Jurkat, Clone E6-1 (cell line): Measurements from ENCODE around the gene BTBD17.

Experiments used
- DNase-seq: peaks from one replicate; pipeline ENCODE4 v3.0.0-alpha.2; 2011; ENCODE audit warnings: low read depth, low spot score
- H3K4me3 ChIP-seq: 2 replicates; pipeline ENCODE4 v1.5.1; 2011; ENCODE audit warnings: mild to moderate bottlenecking, low read length, control low read depth, moderate library complexity

The BTBD17 gene

DNA sequence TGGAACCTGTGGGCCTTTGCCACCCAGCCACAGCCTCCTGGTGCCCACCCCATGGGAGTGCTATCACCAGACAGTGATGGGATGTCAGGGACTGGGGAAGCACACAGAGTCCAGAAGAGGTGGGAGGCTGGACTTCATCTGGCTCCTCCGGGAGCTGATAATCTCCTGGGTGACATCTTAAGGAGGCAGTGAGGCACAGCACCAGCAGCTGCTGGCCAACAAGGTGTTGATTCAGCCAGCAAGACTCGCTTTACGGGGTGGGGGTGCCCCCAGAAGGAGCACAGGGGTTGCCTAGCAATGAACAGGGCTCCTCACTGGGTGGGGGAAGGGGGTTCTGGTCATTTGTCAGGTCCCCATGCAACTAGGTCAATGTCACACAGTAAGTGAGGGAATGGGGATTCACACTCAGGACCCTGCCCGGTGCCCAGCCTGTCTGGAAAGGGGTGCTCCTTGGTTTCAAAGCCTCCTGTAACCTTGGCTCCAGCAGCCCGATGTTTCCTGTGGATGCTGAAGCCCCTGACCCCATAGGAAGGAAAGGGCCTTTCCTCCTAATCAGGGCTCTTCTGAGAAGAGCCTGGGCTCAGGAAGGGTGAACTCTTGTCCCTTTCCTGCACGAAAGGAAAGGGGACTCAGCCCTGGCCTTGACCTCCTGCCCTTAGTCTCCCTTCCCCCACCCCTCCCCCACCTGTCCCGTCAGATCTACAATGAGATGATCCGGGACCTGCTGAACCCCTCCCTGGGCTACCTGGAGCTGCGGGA lies 18.0 kb downstream of the BTBD17 start:
- no peak for DNase-seq
- H3K4me3 ChIP-seq, result no peak overlapping the region

DNA sequence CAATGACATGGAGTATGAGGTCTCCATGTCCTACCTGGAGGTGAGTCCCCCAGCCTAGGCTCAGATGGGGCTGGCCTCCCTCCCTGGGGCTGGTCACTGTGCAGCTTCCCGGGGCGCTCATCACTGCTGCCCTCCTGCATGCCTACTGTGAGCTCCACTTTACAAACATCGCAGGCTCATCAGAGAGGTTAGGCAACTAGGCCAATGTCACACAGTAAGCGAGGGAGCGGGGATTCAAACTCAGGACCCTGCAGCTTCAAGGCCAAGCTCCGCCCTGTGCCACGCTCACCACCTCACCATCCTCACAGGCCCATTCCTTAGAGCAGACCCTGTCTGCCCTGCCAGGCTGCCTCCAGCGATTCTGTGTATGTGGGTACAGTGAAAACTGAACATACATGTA lies 18.5 kb downstream of the BTBD17 start:
- no peak for DNase-seq
- no peak overlapping the region for H3K4me3 ChIP-seq

DNA sequence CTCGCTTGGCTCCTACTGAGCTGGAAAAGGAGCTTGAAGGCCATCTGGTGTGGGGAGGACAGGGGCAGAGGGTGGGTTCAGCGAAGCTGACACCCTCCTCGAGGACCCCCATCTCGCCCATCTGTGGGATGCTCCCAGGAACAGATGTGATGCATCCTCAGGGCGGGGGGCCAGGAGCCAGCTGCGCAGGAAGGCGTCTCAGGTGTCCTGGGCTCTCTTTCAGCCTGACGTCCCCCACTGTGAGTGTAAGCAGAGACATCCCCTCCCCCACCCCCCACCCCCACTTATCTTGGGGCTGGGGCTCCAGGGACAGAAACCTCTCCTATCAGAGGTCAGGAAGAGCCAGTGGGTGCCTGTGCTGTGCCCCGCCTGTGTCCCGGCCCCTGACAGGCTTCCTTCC lies 19.4 kb downstream of the BTBD17 start:
- no peak overlapping the region for H3K4me3 ChIP-seq
- DNase-seq, result no peak

GRCh38 chr17:74340470-74341023 lies 21.1 kb downstream of the BTBD17 start:
- H3K4me3 ChIP-seq, result no peak overlapping the region
- no peak for DNase-seq

DNA sequence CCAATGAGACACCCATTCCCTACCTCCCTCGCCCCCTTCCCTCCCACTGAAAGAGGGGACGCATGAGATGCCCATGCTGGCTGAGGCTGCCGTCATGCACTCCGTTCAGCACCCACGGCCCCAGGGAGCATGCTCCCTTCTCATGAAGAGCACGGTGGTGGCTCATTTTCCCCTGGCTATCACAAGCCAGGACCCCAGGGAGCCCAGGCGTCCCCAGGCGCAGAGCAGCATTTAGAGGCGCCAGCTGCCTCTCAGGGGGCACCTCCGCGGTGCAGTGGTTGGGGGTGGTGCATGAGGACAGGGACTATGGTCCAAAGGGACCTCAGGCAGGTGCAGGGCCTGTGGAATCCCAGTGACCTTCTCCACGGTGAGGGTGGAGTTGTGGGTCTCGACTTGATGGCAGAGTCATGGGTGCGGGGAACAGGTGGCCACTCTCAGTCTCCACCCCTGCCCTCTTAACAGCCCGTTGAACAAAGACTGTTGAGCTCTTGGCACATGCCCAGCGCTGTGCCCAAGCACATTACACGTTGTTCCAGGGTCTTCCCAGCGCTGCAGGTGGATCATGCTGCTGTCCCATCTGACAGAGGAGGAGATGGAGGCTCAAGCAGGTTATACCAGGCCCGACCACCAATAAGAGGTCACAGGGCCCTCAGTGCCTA lies 22.0 kb downstream of the BTBD17 start:
- no peak overlapping the region for H3K4me3 ChIP-seq
- no peak for DNase-seq

DNA sequence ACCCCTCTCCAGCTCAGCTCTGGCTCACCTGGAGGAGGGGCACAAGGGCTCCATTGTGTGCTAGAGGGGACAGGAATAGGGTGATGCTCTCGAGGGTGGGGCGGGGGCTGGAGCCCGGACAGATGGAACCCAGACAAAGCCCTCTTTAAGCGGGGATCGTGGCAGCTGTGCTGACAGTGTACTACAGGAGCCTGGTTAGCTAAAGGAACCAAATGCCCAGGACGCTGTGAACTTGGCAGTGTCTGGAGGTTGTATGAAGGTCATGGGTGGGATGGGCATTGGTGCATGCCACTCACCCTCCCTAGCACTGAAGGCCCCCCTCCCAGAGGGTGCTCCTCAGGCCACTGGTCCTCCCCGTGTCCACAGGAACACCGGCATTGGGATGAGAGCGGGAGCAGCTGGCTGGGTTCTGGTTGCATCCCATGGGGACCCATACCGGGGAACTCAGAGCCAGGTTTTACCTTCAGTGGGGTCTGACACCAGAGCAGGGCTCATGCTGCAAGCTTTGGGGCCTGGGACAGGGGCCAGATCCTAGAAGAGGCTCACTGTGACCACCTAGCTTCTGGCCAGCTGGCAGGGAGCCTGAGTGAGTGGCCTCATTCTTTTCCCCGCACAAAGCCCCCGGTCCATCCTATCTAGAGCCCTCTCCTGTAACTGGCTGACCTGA lies 23.7 kb downstream of the BTBD17 start:
- no peak for DNase-seq
- H3K4me3 ChIP-seq, result no peak overlapping the region

DNA sequence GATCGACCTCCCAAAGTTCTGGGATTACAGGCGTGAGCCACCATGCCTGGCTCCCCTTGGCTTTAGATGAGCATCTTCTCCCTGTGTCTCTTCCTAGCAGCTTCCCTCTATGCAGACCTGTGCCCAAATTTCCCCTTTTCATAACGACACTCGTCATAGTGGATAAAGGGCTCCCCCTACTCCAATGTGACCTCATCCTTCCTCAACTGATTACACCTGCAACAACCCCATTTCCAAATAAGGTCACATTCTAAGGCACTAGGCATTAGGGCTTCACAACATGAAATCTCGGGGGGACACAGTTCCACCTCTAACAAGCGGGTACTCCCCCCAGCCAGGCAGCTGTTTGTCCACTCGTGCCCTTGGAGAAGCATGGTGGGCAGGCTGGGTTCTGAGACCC lies 25.4 kb downstream of the BTBD17 start:
- H3K4me3 ChIP-seq, result no peak overlapping the region
- DNase-seq, result no peak

DNA sequence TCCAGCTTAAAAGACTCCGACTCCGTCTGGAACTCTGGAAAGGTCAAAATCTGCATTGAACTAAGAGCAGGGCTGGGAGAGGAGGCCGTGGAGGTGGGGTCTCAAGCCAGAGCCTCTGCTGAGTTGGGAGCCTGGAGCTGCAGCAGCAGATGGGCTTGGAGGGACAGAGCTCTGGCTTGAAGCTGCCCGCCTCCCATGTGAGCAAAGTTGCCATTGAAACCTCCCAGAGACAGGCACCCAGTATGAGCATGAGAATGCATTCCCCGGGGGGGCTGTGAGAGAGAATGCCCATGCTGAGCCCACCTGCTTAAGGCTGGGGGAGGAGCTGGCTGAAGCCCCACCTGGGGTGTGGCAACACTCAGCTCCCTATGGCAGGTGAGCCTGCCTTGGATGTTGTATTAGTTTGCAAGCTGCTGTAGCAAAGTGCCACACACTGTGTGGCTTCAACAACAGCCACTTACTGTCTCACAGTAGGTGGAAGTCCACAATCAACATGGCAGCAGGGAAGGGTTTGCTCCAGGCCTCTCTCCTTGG lies 26.1 kb downstream of the BTBD17 start:
- DNase-seq, result no peak

DNA sequence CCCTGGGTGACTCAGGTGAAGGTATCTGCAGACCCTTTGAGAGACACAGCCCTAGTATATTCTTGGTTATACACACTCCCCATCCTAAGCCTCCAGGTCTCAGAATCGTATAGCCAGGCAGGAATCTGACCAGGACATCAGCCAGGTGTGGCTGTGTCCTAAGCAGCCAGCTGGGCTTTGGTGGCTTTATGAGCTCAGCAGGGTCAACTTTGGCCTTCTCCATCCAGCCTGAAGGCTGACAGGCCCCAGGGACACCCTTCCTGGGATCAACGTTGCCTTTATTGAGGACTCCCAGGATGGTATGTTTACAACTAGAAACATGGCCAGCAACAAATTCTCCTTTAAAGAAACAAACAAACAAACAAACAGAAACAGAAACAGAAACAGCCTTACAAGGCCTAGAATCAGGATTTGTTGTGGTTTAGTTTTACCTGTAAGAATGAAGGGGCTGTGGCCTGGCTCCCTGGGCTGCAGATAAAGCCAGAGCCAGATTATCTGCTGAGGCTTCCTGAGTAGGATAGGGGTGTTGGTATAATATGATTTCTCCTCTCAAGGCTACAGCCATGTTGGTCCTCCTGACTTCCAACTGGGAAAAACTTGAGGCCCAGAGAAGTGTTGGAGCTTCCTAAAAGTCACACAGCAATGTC lies 27.2 kb downstream of the BTBD17 start:
- no peak for DNase-seq
- no peak overlapping the region for H3K4me3 ChIP-seq

More for the DNA sequence above, 26.1 kb downstream of the BTBD17 start:
- H3K4me3 ChIP-seq, result no peak overlapping the region

- no peak for DNase-seq
- no peak overlapping the region for H3K4me3 ChIP-seq
Measured at GRCh38 chr17:74332763-74333283, 28.8 kb downstream of the BTBD17 start.

DNA sequence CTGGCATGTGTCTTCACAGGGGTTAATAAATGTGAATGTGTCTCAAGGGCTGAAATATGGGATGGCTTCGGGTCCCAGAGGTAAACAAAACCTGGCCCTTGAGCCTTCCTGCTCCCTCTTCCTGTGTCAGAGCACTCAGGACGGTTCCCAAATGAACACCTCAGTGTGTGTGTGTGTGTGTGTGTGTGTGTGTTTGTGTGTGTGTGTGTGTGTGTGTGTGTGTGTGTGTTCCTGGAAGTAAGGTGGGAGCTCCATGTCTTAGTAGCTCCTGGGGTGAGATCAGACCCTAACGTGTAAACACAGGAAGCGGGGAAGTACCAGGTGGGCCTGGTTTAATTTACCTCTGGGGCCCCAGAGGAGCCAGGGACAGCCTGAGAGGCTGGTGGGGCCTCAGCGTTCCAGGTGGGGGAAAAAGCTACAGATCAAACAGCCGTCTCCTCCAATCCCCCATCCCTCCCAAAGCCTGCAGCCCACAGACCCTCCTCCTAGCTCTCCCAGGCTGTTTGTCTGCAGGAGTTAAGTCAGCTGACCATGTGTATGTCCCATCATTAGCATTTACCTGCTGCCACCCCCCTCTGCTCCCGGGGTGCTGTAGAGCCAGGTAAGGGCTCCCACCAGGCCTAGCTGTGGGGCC lies 29.5 kb downstream of the BTBD17 start:
- no peak overlapping the region for H3K4me3 ChIP-seq

DNA sequence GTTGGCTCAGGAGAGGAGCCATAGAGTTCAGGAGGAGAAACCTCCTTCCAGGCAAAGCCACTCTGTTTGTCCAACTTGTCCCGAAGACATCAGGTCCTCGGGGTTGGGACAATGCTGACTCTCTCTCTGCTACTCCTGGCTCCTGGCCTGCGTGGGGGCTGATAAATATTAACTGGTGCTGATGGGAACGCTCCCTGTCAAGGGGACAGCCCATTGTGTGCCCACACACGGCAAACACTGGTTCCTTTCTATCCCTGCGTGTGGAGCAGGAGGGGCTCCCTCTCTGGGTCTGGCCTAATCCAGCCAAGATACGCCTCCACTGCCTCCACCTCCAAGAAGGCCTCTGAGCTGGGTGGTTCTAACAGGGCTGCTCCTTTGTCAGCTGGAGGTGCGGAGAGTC lies 31.2 kb downstream of the BTBD17 start:
- H3K4me3 ChIP-seq, result no peak overlapping the region
- no peak for DNase-seq

More for the DNA sequence above, 29.5 kb downstream of the BTBD17 start:
- DNase-seq, result no peak

DNA sequence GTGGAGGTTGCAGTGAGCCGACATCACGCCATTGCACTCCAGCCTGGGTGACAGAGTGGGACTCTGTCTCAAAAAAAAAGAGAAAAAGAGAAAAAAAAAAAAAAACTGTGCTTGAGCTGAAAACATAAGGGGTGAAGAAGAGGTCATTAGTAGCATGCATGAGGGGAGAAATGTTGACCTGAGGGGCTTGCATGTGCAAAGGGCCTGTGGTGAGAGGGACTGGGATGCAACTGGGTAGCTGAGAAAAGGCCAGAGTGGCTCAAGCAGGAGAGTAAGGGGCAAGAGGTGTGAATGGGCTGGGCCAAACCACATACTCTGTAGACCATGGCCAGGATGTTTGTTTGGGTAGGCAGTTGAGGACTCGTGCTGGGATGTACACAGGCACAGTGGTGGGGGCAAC lies 32.3 kb downstream of the BTBD17 start:
- DNase-seq, result no peak
- no peak overlapping the region for H3K4me3 ChIP-seq

- DNase-seq, result no peak
- H3K4me3 ChIP-seq, result no peak overlapping the region
Measured at GRCh38 chr17:74328487-74328886, 33.2 kb downstream of the BTBD17 start.

DNA sequence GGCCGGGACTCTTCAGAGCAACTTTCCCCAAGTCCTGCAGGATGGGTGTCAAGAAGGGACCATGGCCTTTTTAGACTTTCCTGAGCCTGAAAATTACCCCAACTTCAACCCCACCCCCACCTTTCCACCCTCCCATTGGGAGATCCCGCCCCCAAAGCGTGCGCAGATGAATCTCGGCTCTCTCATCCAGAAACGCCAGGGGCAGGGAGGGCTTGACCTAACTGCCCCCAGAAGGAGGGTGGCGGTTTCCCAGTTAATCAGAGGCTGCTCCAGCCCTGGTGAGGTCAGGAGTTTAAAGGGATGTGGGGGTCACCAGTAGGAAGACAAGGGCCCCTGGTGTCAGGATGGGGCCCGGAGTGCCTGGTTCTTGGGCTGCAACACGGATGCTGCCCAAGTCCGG lies 35.2 kb downstream of the BTBD17 start:
- H3K4me3 ChIP-seq, result peak overlapping the region; percentile 23; the same call in 1 of the 2 replicates
- DNase-seq, result no peak

- H3K4me3 ChIP-seq, result peak within 1 kb of the TSS; percentile 23
- no peak for DNase-seq
Measured at GRCh38 chr17:74325743-74326379, 35.8 kb downstream of the BTBD17 start, which contains the start of gene KIF19. TSS of gene KIF19 (plus strand) at chr17:74326226. CDS start at chr17:74326350, 124 bp downstream.

DNA sequence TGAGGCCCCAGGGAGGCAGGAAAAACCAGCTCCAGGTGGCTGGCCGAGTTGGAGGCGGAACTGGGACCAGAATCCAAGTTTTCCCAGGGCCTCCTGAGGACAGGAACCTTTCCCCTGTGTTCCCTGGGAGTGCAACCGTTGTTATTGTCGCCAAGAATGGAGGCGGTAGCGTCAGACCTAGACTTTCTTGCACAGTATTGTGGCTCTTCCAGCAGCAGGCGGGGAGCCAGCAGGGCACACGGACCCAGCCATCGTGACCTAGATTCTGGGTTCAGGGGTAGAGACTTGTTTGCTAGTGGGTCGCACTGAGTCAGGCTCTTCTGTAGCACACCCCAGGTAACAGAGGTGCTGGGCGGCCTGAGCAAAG lies 36.3 kb downstream of the BTBD17 start:
- no peak overlapping the region for H3K4me3 ChIP-seq
- DNase-seq, result no peak

- no peak for DNase-seq
- H3K4me3 ChIP-seq, result no peak overlapping the region
Measured at GRCh38 chr17:74324521-74324920, 37.1 kb downstream of the BTBD17 start.
